GM12878 (cell line): ENCODE measurements around the gene ARF3. TPM values are rescaled to one million over a fixed set of nuclear protein-coding genes. Genes with fewer than 3 reads are reported as not detected.

Source experiments
- ATAC-seq: fragments of 200-7000 bp; cut with Tn5 transposase; 3 replicates; pipeline ENCODE4 v1.9.1; 2020; ENCODE audit warnings: mild to moderate bottlenecking, moderate library complexity
- BruUV-seq: library from RNA; stranded (reverse); fragments of 400-500 nt; replicated peaks from 2 replicates; lab custom pipeline; 2021; lab: Mats Ljungman, UMichigan
- CTCF ChIA-PET: fragments of 300-600 bp; sonication (Branson Sonifier 250); formaldehyde crosslinking; extraction: SDS; loops from one replicate; lab custom pipeline; 2021; ENCODE audit warnings: inconsistent platforms; lab: Yijun Ruan, JAX
- POLR2A ChIA-PET: fragments of 350-600 bp; formaldehyde crosslinking; extraction: SDS; loops from one replicate; lab custom pipeline; 2021; ENCODE audit warnings: inconsistent platforms; lab: Charles Lee
- RAD21 ChIA-PET: fragments of 300-600 bp; sonication (Branson Sonifier 250); formaldehyde crosslinking; loops from one replicate; lab custom pipeline; 2023; ENCODE audit warnings: antibody characterized with exemption; ENCODE audit not compliant: unreplicated experiment; lab: Charles Lee
- SMC1A ChIA-PET: fragments of 300-600 bp; sonication (Branson Sonifier 250); formaldehyde crosslinking; loops from one replicate; lab custom pipeline; 2023; ENCODE audit not compliant: unreplicated experiment, uncharacterized antibody; lab: Charles Lee
- DNase-seq: peaks from one replicate; pipeline ENCODE4 v3.0.0-alpha.2; 2011; ENCODE audit warnings: low read depth, low spot score
- FAIRE-seq: peaks from 3 replicates; lab custom pipeline; 2011; peaks lifted over from hg19 to GRCh38; lab: Jason Lieb, UNC
- H2AFZ ChIP-seq: 2 replicates; pipeline ENCODE4 v1.6.0; 2011; ENCODE audit warnings: low read depth, low read length, control low read depth; ENCODE audit not compliant: control insufficient read depth
- H3K27ac ChIP-seq: 2 replicates; pipeline ENCODE4 v1.5.1; 2011; ENCODE audit warnings: control low read depth; ENCODE audit not compliant: control insufficient read depth, insufficient read depth
- H3K27me3 ChIP-seq, 2 experiments: replicated peaks in 1 of 2; 2 replicates each; pipeline versions ENCODE4 v1.6.0 to v1.6.1; 2011; ENCODE audit warnings: low read length in 1 of 2; ENCODE audit not compliant: control insufficient read depth in 2 of 2, insufficient read depth in 2 of 2
- H3K36me3 ChIP-seq, 2 experiments: 2 replicates each; pipeline ENCODE4 v1.5.1; 2011; ENCODE audit warnings: low read length in 1 of 2; ENCODE audit not compliant: control insufficient read depth in 2 of 2, insufficient read depth in 2 of 2
- H3K4me1 ChIP-seq: 2 replicates; pipeline ENCODE4 v1.6.1; 2011; ENCODE audit warnings: mild to moderate bottlenecking, low read length, moderate library complexity, mixed read lengths; ENCODE audit not compliant: control insufficient read depth, insufficient read depth
- H3K4me2 ChIP-seq: 2 replicates; pipeline ENCODE4 v1.6.0; 2011; ENCODE audit warnings: control low read depth; ENCODE audit not compliant: control insufficient read depth, insufficient read depth
- H3K4me3 ChIP-seq: fragments of 200-600 bp; sonication (generic); 2 replicates; pipeline ENCODE4 v1.5.1; 2016
- H3K79me2 ChIP-seq: 2 replicates; pipeline ENCODE4 v1.6.0; 2011; ENCODE audit warnings: low read length; ENCODE audit not compliant: control insufficient read depth, insufficient read depth
- H3K9ac ChIP-seq: 2 replicates; pipeline ENCODE4 v1.8.0; 2011; ENCODE audit warnings: low read length, control low read depth, mixed read lengths; ENCODE audit not compliant: control insufficient read depth, insufficient read depth
- H3K9me3 ChIP-seq: replicated peaks from 3 replicates; pipeline ENCODE4 v1.5.1; 2011; ENCODE audit warnings: mild to moderate bottlenecking, low read length; ENCODE audit not compliant: control insufficient read depth, insufficient read depth
- H4K20me1 ChIP-seq: 2 replicates; pipeline ENCODE4 v1.6.0; 2011; ENCODE audit not compliant: control insufficient read depth, insufficient read depth
- BCL11A ChIP-seq: IDR thresholded peaks from 2 replicates; pipeline ENCODE4 v1.6.1; 2011; ENCODE audit warnings: low read depth, low read length
- CBFB ChIP-seq: IDR thresholded peaks from 2 replicates; pipeline ENCODE4 v1.6.1; 2016; ENCODE audit warnings: antibody characterized with exemption, low read depth
- CBX3 ChIP-seq: fragments of 200-600 bp; sonication (generic); IDR thresholded peaks from 2 replicates; pipeline ENCODE4 v1.6.1; 2016; ENCODE audit warnings: low read depth, borderline replicate concordance
- CTCF ChIP-seq, 3 experiments: IDR thresholded peaks in 2 of 3; conservative IDR thresholded peaks in 1 of 3; 2 replicates each; pipeline ENCODE4 v1.5.1; 2011; ENCODE audit warnings: low read depth in 3 of 3, low read length in 3 of 3, mild to moderate bottlenecking in 3 of 3, control low read depth in 2 of 3, moderate library complexity in 2 of 3, inconsistent platforms in 1 of 3, mixed read lengths in 1 of 3; ENCODE audit not compliant: control insufficient read depth in 2 of 3, insufficient read depth in 1 of 3; ENCODE audit errors: extremely low read depth in 1 of 3
- EED ChIP-seq: sonication (generic); IDR thresholded peaks from 2 replicates; pipeline ENCODE4 v1.6.1; 2016; ENCODE audit warnings: antibody characterized with exemption, low read depth
- ELK1 ChIP-seq: IDR thresholded peaks from 2 replicates; pipeline ENCODE4 v1.6.1; 2012; ENCODE audit warnings: low read depth, low read length, improper control_type of control experiment
- ETV6 ChIP-seq, 2 experiments: fragments of 450-650 bp in 1 of 2; IDR thresholded peaks in 1 of 2; conservative IDR thresholded peaks in 1 of 2; 2 replicates each; pipeline ENCODE4 v1.6.1; 2014; ENCODE audit warnings: antibody characterized with exemption in 1 of 2, borderline replicate concordance in 1 of 2, low read depth in 1 of 2, mild to moderate bottlenecking in 1 of 2, moderate library complexity in 1 of 2
- HDAC2 ChIP-seq: fragments of 200-600 bp; sonication (generic); IDR thresholded peaks from 2 replicates; pipeline ENCODE4 v1.6.1; 2017
- HDAC6 ChIP-seq: fragments of 200-600 bp; sonication (generic); IDR thresholded peaks from one replicate; pipeline ENCODE4 v1.8.0; 2017; ENCODE audit warnings: antibody characterized with exemption; ENCODE audit not compliant: unreplicated experiment
- JUNB ChIP-seq: IDR thresholded peaks from 2 replicates; pipeline ENCODE4 v1.6.1; 2016; ENCODE audit warnings: antibody characterized with exemption, mild to moderate bottlenecking
- KLF5 ChIP-seq: fragments of 450-650 bp; IDR thresholded peaks from 2 replicates; pipeline ENCODE4 v1.6.1; 2014; ENCODE audit warnings: mild to moderate bottlenecking; ENCODE audit not compliant: partially characterized antibody
- NFYB ChIP-seq: IDR thresholded peaks from 2 replicates; pipeline ENCODE4 v1.6.1; 2011; ENCODE audit warnings: low read depth, mild to moderate bottlenecking, low read length, improper control_type of control experiment, moderate library complexity; ENCODE audit not compliant: insufficient read depth
- NR2C2 ChIP-seq: IDR thresholded peaks from 2 replicates; pipeline ENCODE4 v1.6.1; 2011; ENCODE audit warnings: borderline replicate concordance, low read depth; ENCODE audit not compliant: control insufficient read depth, insufficient read length
- POU2F2 ChIP-seq: IDR thresholded peaks from 3 replicates; pipeline ENCODE4 v1.6.1; 2011; ENCODE audit warnings: low read depth, mild to moderate bottlenecking, low read length, borderline replicate concordance
- RUNX3 ChIP-seq: IDR thresholded peaks from 2 replicates; pipeline ENCODE4 v1.6.1; 2012; ENCODE audit warnings: low read length, inconsistent platforms
- SIN3A ChIP-seq: IDR thresholded peaks from 2 replicates; pipeline ENCODE4 v1.6.1; 2012; ENCODE audit warnings: low read depth, low read length, improper control_type of control experiment
- SKIL ChIP-seq: fragments of 450-650 bp; IDR thresholded peaks from 2 replicates; pipeline ENCODE4 v1.6.1; 2017; ENCODE audit warnings: mild to moderate bottlenecking, low read depth, inconsistent platforms; ENCODE audit not compliant: poor library complexity, severe bottlenecking
- SUPT20H ChIP-seq: IDR thresholded peaks from 2 replicates; pipeline ENCODE4 v1.6.1; 2011; ENCODE audit warnings: low read depth, mild to moderate bottlenecking, low read length, moderate library complexity, borderline replicate concordance; ENCODE audit not compliant: control insufficient read depth
- ZSCAN29 ChIP-seq: fragments of 450-650 bp; IDR thresholded peaks from 2 replicates; pipeline ENCODE4 v1.6.1; 2017; ENCODE audit warnings: mild to moderate bottlenecking, moderate library complexity
- WGBS: methylation state at CpG from one replicate; pipeline ENCODE4 v1.1.6; 2016; ENCODE audit warnings: low lambda C conversion rate; ENCODE audit not compliant: insufficient replicate concordance, insufficient coverage; ENCODE audit errors: missing lambda C conversion rate; 5-methylcytosine and 5-hydroxymethylcytosine counted together
- in situ Hi-C: fragments of 300-500 bp; cut with MboI; formaldehyde crosslinking; loops from 9 replicates; pipeline ENCODE4 v1.14.3; 2018; ENCODE audit warnings: mixed read lengths
- intact Hi-C: fragments of 100-400 bp; cut with micrococcal nuclease; formaldehyde crosslinking; loops from one replicate; pipeline ENCODE4 v1.14.2; 2022; ENCODE audit not compliant: unreplicated experiment
- polyA plus RNA-seq, 11 experiments: library from polyadenylated mRNA; depleted of rRNA in 4 of 11; unstranded in 6 of 11; stranded (reverse) in 5 of 11; fragments of >200 nt; fragmentation: Nextera tagmentation in 4 of 11; fragmentation: Illumina TruSeq in 1 of 11; extraction: Ambion mirVana in 4 of 11; extraction: Trizol in 1 of 11; gene quantifications; 1 replicate in 1 of 11; 2 replicates in 10 of 11; pipeline versions ENCODE4 v1.2.1 to v1.2.3, GENCODE V29; 2011 to 2016; ENCODE audit warnings: inconsistent platforms in 2 of 11, missing spikeins in 2 of 11, low read depth in 1 of 11
- total RNA-seq, 4 experiments: library from RNA; depleted of rRNA in 3 of 4; stranded (reverse); fragments of >200 nt in 3 of 4; fragmentation: Illumina TruSeq in 1 of 4; extraction: Trizol in 1 of 4; gene quantifications; 2 replicates each; pipeline versions ENCODE4 v1.2.1 to v1.2.3, GENCODE V29; 2013 to 2021

The ARF3 gene
- total and polyA plus RNA-seq, 10 of the 15 experiments (the other 5 are each of a cell fraction or from before 2014, with no cell fraction given): 8.7 to 263 (median 74.4) TPM

GRCh38 chr12:48972213-48972951, 15.1 kb upstream of the ARF3 start:
- 16% methylated on average over 23 of the region's 23 CpGs for WGBS
- intact Hi-C loops (no loop called here), in situ Hi-C loops (no loop called here)
- H3K9ac ChIP-seq: no peak overlapping the region
- H2AFZ ChIP-seq: no peak overlapping the region
- H3K79me2 ChIP-seq: no peaks in the 10 kb centered on the region
- ChIA-PET SMC1A (no interaction called here), RAD21 (interaction anchor here (2.4 to 4.3 kb wide), 2 partner anchors 15 to 16 kb away, joined by 6 to 35 read pairs; partner anchors contain the start of gene ARF3), POLR2A (interaction anchor here (7.4 kb wide), 1 partner anchor 17 kb away, joined by 86 read pairs; the partner anchor contains the start of gene ARF3), CTCF (interaction anchor here (0.7 to 7.1 kb wide), 9 partner anchors 11 to 157 kb away, joined by 3 to 65 read pairs (median 4); partner anchors contain the start of gene ARF3)
- H3K4me2 ChIP-seq: no peak overlapping the region; the same call in 1 of the 2 replicates
- H3K36me3 ChIP-seq: no peaks in the 10 kb centered on the region
- no peak overlapping the region for H3K4me3 ChIP-seq
- H3K27ac ChIP-seq: no peak overlapping the region
- H3K27me3 ChIP-seq: peaks cover 19 to 30% of the 10 kb centered on the region in 2 experiments
- no peaks in the 10 kb centered on the region for H3K9me3 ChIP-seq
- DNase-seq: no peak
- H4K20me1 ChIP-seq: no peaks in the 10 kb centered on the region
- H3K4me1 ChIP-seq: peaks cover 45% of the 10 kb centered on the region
- no TSS peak for BruUV-seq
- peak; percentile 9; the same call in 2 of the 3 replicates for ATAC-seq
- no peak for FAIRE-seq
- TF ChIP-seq SKIL: no peak
- no peak for TF ChIP-seq EED
- no peak for TF ChIP-seq BCL11A
- TF ChIP-seq CBFB: no peak
- no peak for TF ChIP-seq SIN3A
- TF ChIP-seq CBX3: no peak
- TF ChIP-seq NR2C2: no peak
- TF ChIP-seq HDAC2: no peak
- TF ChIP-seq KLF5: no peak
- no peak for TF ChIP-seq ELK1
- TF ChIP-seq ETV6 (conservative IDR thresholded peaks at IDR 0.05 in 1 of 2, IDR thresholded peaks at IDR 0.05 in 1 of 2; ENCODE audit: borderline replicate concordance in 1 of 2, low read depth in 1 of 2): no peak
- TF ChIP-seq RUNX3: peak; percentile 28; the same call in 1 of the 2 replicates
- TF ChIP-seq HDAC6: peak; percentile 0
- TF ChIP-seq NFYB: no peak
- no peak for TF ChIP-seq SUPT20H
- TF ChIP-seq POU2F2: no peak
- no peak for TF ChIP-seq ZSCAN29
- no peak for TF ChIP-seq JUNB
- 0 out of 6 replicates have a peak, but pooled peaks of 1 of the 3 experiments have one; percentile 14 for TF ChIP-seq CTCF (IDR thresholded peaks at IDR 0.05 in 2 of 3, conservative IDR thresholded peaks at IDR 0.05 in 1 of 3; ENCODE audit: control insufficient read depth in 2 of 3, extremely low read depth in 1 of 3, insufficient read depth in 1 of 3, low read depth in 3 of 3, low read length in 3 of 3)
